ENCODE measurements around the gene FAF1. TPM values are rescaled to one million over a fixed set of nuclear protein-coding genes. Genes with fewer than 3 reads are reported as not detected.

FAF1 gene
- total and polyA plus RNA-seq, 9 of the 15 experiments (the other 6 are each of a cell fraction or from before 2014, with no cell fraction given) = 48.7 to 225 (median 118) TPM

GRCh38 chr1:50959303-50959912, 659 bp downstream of the FAF1 start (continued):
- TF ChIP-seq LARP7 (IDR thresholded peaks at IDR 0.05) (peak; percentile 99), THRA (IDR thresholded peaks at IDR 0.05) (no peak), KAT2B (IDR thresholded peaks at IDR 0.05; ENCODE audit: low read depth, low read length) (no peak), RBM22 (IDR thresholded peaks at IDR 0.05; ENCODE audit: low read depth, low read length, poor library complexity, severe bottlenecking) (no peak), ZFPM2 (CRISPR knock-in tag; IDR thresholded peaks at IDR 0.05) (no peak), MXD1 (CRISPR knock-in tag; IDR thresholded peaks at IDR 0.05; ENCODE audit: borderline replicate concordance, poor library complexity, severe bottlenecking) (no peak), ZNF778 (CRISPR knock-in tag; IDR thresholded peaks at IDR 0.05) (no peak), CHD7 (IDR thresholded peaks at IDR 0.05; ENCODE audit: low read depth, low read length) (no peak), CEBPZ (IDR thresholded peaks at IDR 0.05; ENCODE audit: borderline replicate concordance, low read depth, low read length) (no peak), ZNF707 (CRISPR knock-in tag; conservative IDR thresholded peaks at IDR 0.05) (no peak), YBX1 (IDR thresholded peaks at IDR 0.05) (peak; percentile 92; the same call in 1 of the 2 replicates)

Measured in K562 (cell line).